CD4-positive, alpha-beta T cell treated with Interleukin-17A for 1 hour (primary cell): Measurements from ENCODE around the gene PARVB.

Experiments
- DNase-seq: peaks from one replicate; pipeline ENCODE4 v3.0.0-alpha.2; 2020

Gene PARVB

GRCh38 chr22:44187652-44188230, 163.6 kb downstream of the PARVB start:
- DNase-seq = no peak

GRCh38 chr22:44188316-44188715, 164.2 kb downstream of the PARVB start:
- DNase-seq = no peak

- DNase-seq = no peak
Measured at GRCh38 chr22:44188986-44189630, 165.0 kb downstream of the PARVB start.

- no peak for DNase-seq
Measured at GRCh38 chr22:44190381-44190976, 166.4 kb downstream of the PARVB start.

- peak; percentile 26 for DNase-seq
Measured at GRCh38 chr22:44191036-44191454, 166.9 kb downstream of the PARVB start.

- DNase-seq = peak; percentile 54
Measured at GRCh38 chr22:44192098-44192815, 168.2 kb downstream of the PARVB start.

- no peak for DNase-seq
Measured at GRCh38 chr22:44192816-44193534, 168.9 kb downstream of the PARVB start.

- peak; percentile 5 for DNase-seq
Measured at GRCh38 chr22:44193535-44193891, 169.4 kb downstream of the PARVB start.

- DNase-seq = no peak
Measured at GRCh38 chr22:44194569-44194968, 170.5 kb downstream of the PARVB start.

GRCh38 chr22:44195189-44195871, 171.2 kb downstream of the PARVB start:
- no peak for DNase-seq

GRCh38 chr22:44196241-44196640, 172.1 kb downstream of the PARVB start:
- DNase-seq = no peak

GRCh38 chr22:44196731-44197131, 172.6 kb downstream of the PARVB start:
- no peak for DNase-seq

GRCh38 chr22:44197271-44197670, 173.2 kb downstream of the PARVB start:
- no peak for DNase-seq

GRCh38 chr22:44199164-44199563, 175.1 kb downstream of the PARVB start:
- no peak for DNase-seq

- DNase-seq = no peak
Measured at GRCh38 chr22:44199866-44200265, 175.8 kb downstream of the PARVB start.

GRCh38 chr22:44200451-44200850, 176.3 kb downstream of the PARVB start:
- no peak for DNase-seq

GRCh38 chr22:44200855-44201550, 176.9 kb downstream of the PARVB start:
- DNase-seq = no peak

GRCh38 chr22:44201665-44202064, 177.6 kb downstream of the PARVB start:
- no peak for DNase-seq

- DNase-seq = no peak
Measured at GRCh38 chr22:44202261-44202789, 178.2 kb downstream of the PARVB start.

GRCh38 chr22:44203203-44203602, 179.1 kb downstream of the PARVB start:
- no peak for DNase-seq

GRCh38 chr22:44204739-44205515, 180.8 kb downstream of the PARVB start:
- no peak for DNase-seq
